Right atrium auricular region (tissue), 2 donors: ENCODE data around the gene GPR39. TPM values are rescaled to one million over a fixed set of nuclear protein-coding genes. Genes with fewer than 3 reads are reported as not detected.

Source experiments
- DNase-seq: peaks from one replicate; pipeline ENCODE4 v3.0.0-alpha.2; 2019; ENCODE audit warnings: low spot score
- H3K27ac ChIP-seq, 2 donors: fragments of 200-600 bp; sonication (generic); 1 replicate in 1 of 2; 2 replicates in 1 of 2; pipeline ENCODE4 v1.5.1; 2016 to 2019
- H3K27me3 ChIP-seq, 2 donors: fragments of 200-600 bp; sonication (generic); one replicate each; pipeline versions ENCODE4 v1.5.1 to v1.6.0; 2017 to 2019
- H3K36me3 ChIP-seq: fragments of 200-600 bp; sonication (generic); one replicate; pipeline ENCODE4 v1.5.1; 2016
- H3K4me1 ChIP-seq, 2 donors: fragments of 200-600 bp; sonication (generic); one replicate each; pipeline versions ENCODE4 v1.5.1 to v1.6.0; 2017 to 2019
- H3K4me3 ChIP-seq, 2 donors: fragments of 200-600 bp; sonication (generic); 1 replicate in 1 of 2; 2 replicates in 1 of 2; pipeline ENCODE4 v1.5.1; 2017 to 2019; ENCODE audit warnings: mild to moderate bottlenecking in 1 of 2, moderate library complexity in 1 of 2
- H3K9me3 ChIP-seq, 2 donors: fragments of 200-600 bp; sonication (generic); one replicate each; pipeline ENCODE4 v1.5.1; 2019
- CTCF ChIP-seq, 2 donors: fragments of 200-600 bp; sonication (generic); IDR thresholded peaks; one replicate each; pipeline ENCODE4 v1.5.1; 2019; ENCODE audit warnings: antibody characterized with exemption in 2 of 2
- total RNA-seq, 2 donors: library from RNA; depleted of rRNA; stranded (reverse); fragments of >200 nt; gene quantifications; one replicate each; pipeline ENCODE4 v1.1.0, GENCODE V29; 2016

The GPR39 gene
- total RNA-seq, 2 donors from 2014 or later: 1.0 TPM; not detected in 1

GRCh38 chr2:132484144-132484543, 67.5 kb downstream of the GPR39 start:
- no peak for TF ChIP-seq CTCF (IDR thresholded peaks at IDR 0.05)
- no peak for DNase-seq
- no peak overlapping the region for H3K27ac ChIP-seq
- no peaks in the 10 kb centered on the region for H3K4me1 ChIP-seq
- H3K9me3 ChIP-seq: no peaks in the 10 kb centered on the region
- no peaks in the 10 kb centered on the region for H3K27me3 ChIP-seq
- H3K4me3 ChIP-seq: no peak overlapping the region
- H3K36me3 ChIP-seq: no peaks in the 10 kb centered on the region

GRCh38 chr2:132488491-132488890, 71.9 kb downstream of the GPR39 start:
- no peak overlapping the region for H3K27ac ChIP-seq
- DNase-seq: no peak
- no peak overlapping the region for H3K4me3 ChIP-seq
- H3K36me3 ChIP-seq: no peaks in the 10 kb centered on the region
- no peaks in the 10 kb centered on the region for H3K4me1 ChIP-seq
- no peak for TF ChIP-seq CTCF (IDR thresholded peaks at IDR 0.05)
- no peaks in the 10 kb centered on the region for H3K9me3 ChIP-seq
- no peaks in the 10 kb centered on the region for H3K27me3 ChIP-seq

- Histone ChIP-seq H3K9me3 (no peaks in the 10 kb centered on the region), H3K4me1 (no peaks in the 10 kb centered on the region), H3K4me3 (no peak overlapping the region), H3K27ac (no peak overlapping the region), H3K36me3 (no peaks in the 10 kb centered on the region), H3K27me3 (no peaks in the 10 kb centered on the region)
- no peak for DNase-seq
- TF ChIP-seq CTCF (IDR thresholded peaks at IDR 0.05): no peak
Observed at GRCh38 chr2:132489150-132489549, 72.5 kb downstream of the GPR39 start.

GRCh38 chr2:132495881-132496280, 79.3 kb downstream of the GPR39 start:
- Histone ChIP-seq H3K4me1 (no peaks in the 10 kb centered on the region), H3K27me3 (no peaks in the 10 kb centered on the region), H3K9me3 (no peaks in the 10 kb centered on the region), H3K27ac (no peak overlapping the region), H3K36me3 (no peaks in the 10 kb centered on the region), H3K4me3 (no peak overlapping the region)
- DNase-seq: no peak
- TF ChIP-seq CTCF (IDR thresholded peaks at IDR 0.05): no peak

- no peak for TF ChIP-seq CTCF (IDR thresholded peaks at IDR 0.05)
- Histone ChIP-seq H3K9me3 (peaks cover 0 to 3% of the 10 kb centered on the region in 2 donors), H3K36me3 (no peaks in the 10 kb centered on the region), H3K27ac (no peak overlapping the region), H3K4me3 (no peak overlapping the region), H3K27me3 (no peaks in the 10 kb centered on the region), H3K4me1 (no peaks in the 10 kb centered on the region)
- no peak for DNase-seq
Observed at GRCh38 chr2:132496555-132496954, 80.0 kb downstream of the GPR39 start.

- H3K4me3 ChIP-seq: no peak overlapping the region
- no peaks in the 10 kb centered on the region for H3K27me3 ChIP-seq
- H3K4me1 ChIP-seq: no peaks in the 10 kb centered on the region
- H3K36me3 ChIP-seq: no peaks in the 10 kb centered on the region
- H3K9me3 ChIP-seq: peaks cover 0 to 12% of the 10 kb centered on the region in 2 donors
- no peak for DNase-seq
- H3K27ac ChIP-seq: no peak overlapping the region
- TF ChIP-seq CTCF (IDR thresholded peaks at IDR 0.05): no peak
Observed at GRCh38 chr2:132497591-132497990, 81.0 kb downstream of the GPR39 start.
